ENCODE results near the gene PTPRE. TPM values are rescaled to one million over a fixed set of nuclear protein-coding genes. Genes with fewer than 3 reads are reported as not detected.

The PTPRE gene
- polyA plus RNA-seq, 1 of the 3 experiments (the other 2 are of a cell fraction) = 11.8 TPM

DNA sequence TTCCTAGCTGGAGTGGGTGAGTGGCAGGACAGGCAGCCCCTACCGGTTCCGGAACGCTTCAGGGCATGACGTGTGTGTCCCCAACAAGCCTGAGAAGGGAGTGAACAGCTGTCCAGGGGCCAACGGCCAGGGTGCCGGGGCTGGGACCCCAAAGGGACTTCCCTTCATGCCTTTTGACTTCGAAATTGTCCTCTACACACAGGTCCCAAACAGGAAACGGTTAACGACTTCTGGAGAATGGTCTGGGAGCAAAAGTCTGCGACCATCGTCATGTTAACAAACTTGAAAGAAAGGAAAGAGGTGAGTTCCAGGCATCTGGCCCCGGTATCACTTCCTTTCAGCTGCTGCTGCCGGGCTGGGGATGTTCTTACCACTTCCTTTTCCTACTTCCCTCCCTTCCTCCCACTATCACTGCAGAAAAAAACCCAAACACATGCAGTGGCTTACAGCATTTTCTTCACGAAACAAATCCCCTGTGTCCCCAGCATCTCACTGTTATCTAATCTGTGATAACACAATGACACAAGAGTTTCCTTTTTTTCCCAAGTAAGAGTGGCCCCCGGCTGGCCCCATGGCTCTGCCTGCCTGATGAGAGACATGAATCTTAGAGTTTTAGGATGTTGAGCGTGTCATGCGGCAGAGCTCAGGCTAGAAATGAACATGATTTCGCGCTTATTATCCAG lies 156.1 kb downstream of the PTPRE start:
- H3K36me3 ChIP-seq (replicated peaks in 1 of 2; ENCODE audit: control insufficient read depth in 1 of 2, insufficient read depth in 2 of 2, low read length in 1 of 2) = peaks cover 0 to 22% of the 10 kb centered on the region in 2 experiments
- no peaks in the 10 kb centered on the region for H3K9me2 ChIP-seq
- H3K27ac ChIP-seq (ENCODE audit: low read depth in 2 of 2, low read length in 1 of 2) = no peak overlapping the region
- H3K4me3 ChIP-seq (ENCODE audit: low read depth in 2 of 2, low read length in 1 of 2) = no peak overlapping the region
- no peak overlapping the region for H3K9ac ChIP-seq
- H3K4me2 ChIP-seq = no peak overlapping the region
- no peaks in the 10 kb centered on the region for H4K20me1 ChIP-seq (ENCODE audit: insufficient read depth)
- H2AFZ ChIP-seq (ENCODE audit: low read depth) = no peak overlapping the region
- H3F3A ChIP-seq (replicated peaks; ENCODE audit: insufficient read depth) = peaks cover 4% of the 10 kb centered on the region
- POLR2A ChIA-PET = no interaction called here
- H3K27me3 ChIP-seq (ENCODE audit: insufficient read depth) = no peaks in the 10 kb centered on the region
- 81% methylated on average over 15 of the region's 19 CpGs for WGBS (ENCODE audit: low lambda C conversion rate)
- H3K9me3 ChIP-seq = no peaks in the 10 kb centered on the region
- no peak for TF ChIP-seq JUND (IDR thresholded peaks at IDR 0.05)
- TF ChIP-seq, protein P1, sequence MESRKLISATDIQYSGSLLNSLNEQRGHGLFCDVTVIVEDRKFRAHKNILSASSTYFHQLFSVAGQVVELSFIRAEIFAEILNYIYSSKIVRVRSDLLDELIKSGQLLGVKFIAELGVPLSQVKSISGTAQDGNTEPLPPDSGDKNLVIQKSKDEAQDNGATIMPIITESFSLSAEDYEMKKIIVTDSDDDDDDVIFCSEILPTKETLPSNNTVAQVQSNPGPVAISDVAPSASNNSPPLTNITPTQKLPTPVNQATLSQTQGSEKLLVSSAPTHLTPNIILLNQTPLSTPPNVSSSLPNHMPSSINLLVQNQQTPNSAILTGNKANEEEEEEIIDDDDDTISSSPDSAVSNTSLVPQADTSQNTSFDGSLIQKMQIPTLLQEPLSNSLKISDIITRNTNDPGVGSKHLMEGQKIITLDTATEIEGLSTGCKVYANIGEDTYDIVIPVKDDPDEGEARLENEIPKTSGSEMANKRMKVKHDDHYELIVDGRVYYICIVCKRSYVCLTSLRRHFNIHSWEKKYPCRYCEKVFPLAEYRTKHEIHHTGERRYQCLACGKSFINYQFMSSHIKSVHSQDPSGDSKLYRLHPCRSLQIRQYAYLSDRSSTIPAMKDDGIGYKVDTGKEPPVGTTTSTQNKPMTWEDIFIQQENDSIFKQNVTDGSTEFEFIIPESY (IDR thresholded peaks at IDR 0.05; ENCODE audit: borderline replicate concordance, low read depth) = no peak
- no peak for TF ChIP-seq NFIC (IDR thresholded peaks at IDR 0.05; ENCODE audit: borderline replicate concordance)
- no peak for TF ChIP-seq FOXM1 (IDR thresholded peaks at IDR 0.05; ENCODE audit: low read depth)
- no peak for TF ChIP-seq GATA2 (CRISPR knock-in tag; IDR thresholded peaks at IDR 0.05)
- no peak for TF ChIP-seq NRF1 (IDR thresholded peaks at IDR 0.05; ENCODE audit: low read depth, low read length)
- no peak for TF ChIP-seq FOSL2 (IDR thresholded peaks at IDR 0.05; ENCODE audit: borderline replicate concordance, low read depth)
- no peak for TF ChIP-seq POLR2AphosphoS5 (IDR thresholded peaks at IDR 0.05; ENCODE audit: low read depth, low read length)
- no peak for TF ChIP-seq USF2 (IDR thresholded peaks at IDR 0.05; ENCODE audit: borderline replicate concordance, low read depth, low read length)
- TF ChIP-seq USF1 (IDR thresholded peaks at IDR 0.05; ENCODE audit: borderline replicate concordance, low read depth) = no peak
- TF ChIP-seq RAD21 (IDR thresholded peaks at IDR 0.05; ENCODE audit: low read length) = no peak
- no peaks in the 10 kb centered on the region for H3K79me2 ChIP-seq (ENCODE audit: insufficient read depth)
- no peak for DNase-seq
- CTCF ChIA-PET = interaction anchor here (0.7 to 3.0 kb wide), 12 partner anchors 15 to 347 kb away, joined by 3 to 13 read pairs (median 4); partner anchors contain the start of gene PTPRE
- H3K4me1 ChIP-seq (ENCODE audit: control insufficient read depth in 1 of 2, insufficient read depth in 2 of 2, low read depth in 1 of 2, low read length in 1 of 2) = peaks cover 0 to 3% of the 10 kb centered on the region in 2 experiments; a peak in 1 of 4 replicates

DNA sequence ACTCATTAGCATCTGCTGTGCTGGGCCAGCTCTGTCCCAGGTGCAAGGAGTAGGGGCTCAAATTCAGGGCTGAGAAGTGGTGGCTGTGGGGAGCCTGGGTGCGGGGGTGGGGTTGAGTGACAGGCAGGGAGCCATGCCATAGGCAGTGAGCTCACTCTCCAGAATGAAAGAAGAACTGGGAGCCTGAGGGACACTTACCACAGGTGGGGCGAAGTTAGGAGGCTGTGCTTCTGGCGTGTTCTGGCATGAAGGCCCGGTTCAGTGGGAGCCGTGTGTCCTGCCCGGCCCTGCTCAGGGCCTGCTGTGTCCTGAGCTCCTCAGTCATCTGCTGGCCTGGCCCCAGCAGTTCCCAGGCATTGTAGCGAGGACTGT lies 156.8 kb downstream of the PTPRE start:
- H3K27me3 ChIP-seq (ENCODE audit: insufficient read depth) = no peaks in the 10 kb centered on the region
- no peak overlapping the region for H3K4me3 ChIP-seq (ENCODE audit: low read depth in 2 of 2, low read length in 1 of 2)
- peaks cover 4% of the 10 kb centered on the region for H3F3A ChIP-seq (replicated peaks; ENCODE audit: insufficient read depth)
- no peak overlapping the region for H3K4me2 ChIP-seq
- DNase-seq = no peak
- peaks cover 0 to 3% of the 10 kb centered on the region in 2 experiments; a peak in 1 of 4 replicates for H3K4me1 ChIP-seq (ENCODE audit: control insufficient read depth in 1 of 2, insufficient read depth in 2 of 2, low read depth in 1 of 2, low read length in 1 of 2)
- no peak overlapping the region for H3K27ac ChIP-seq (ENCODE audit: low read depth in 2 of 2, low read length in 1 of 2)
- H3K9me2 ChIP-seq = no peaks in the 10 kb centered on the region
- no peaks in the 10 kb centered on the region for H3K9me3 ChIP-seq
- H4K20me1 ChIP-seq (ENCODE audit: insufficient read depth) = no peaks in the 10 kb centered on the region
- TF ChIP-seq RXRA (IDR thresholded peaks at IDR 0.05; ENCODE audit: borderline replicate concordance, low read depth) (no peak), JUND (IDR thresholded peaks at IDR 0.05) (no peak), RCOR1 (IDR thresholded peaks at IDR 0.05; ENCODE audit: low read length) (no peak), ELF1 (IDR thresholded peaks at IDR 0.05) (no peak), PBX3 (IDR thresholded peaks at IDR 0.05) (no peak), FOSL2 (IDR thresholded peaks at IDR 0.05; ENCODE audit: borderline replicate concordance, low read depth) (no peak), GABPA (IDR thresholded peaks at IDR 0.05; ENCODE audit: low read depth) (no peak), NRF1 (IDR thresholded peaks at IDR 0.05; ENCODE audit: low read depth, low read length) (no peak), TAF1 (IDR thresholded peaks at IDR 0.05; ENCODE audit: borderline replicate concordance, low read depth, low read length) (no peak), FOXM1 (IDR thresholded peaks at IDR 0.05; ENCODE audit: low read depth) (no peak), FOXJ3 (CRISPR knock-in tag; IDR thresholded peaks at IDR 0.05) (no peak), MXI1 (IDR thresholded peaks at IDR 0.05; ENCODE audit: low read depth, low read length) (no peak), RFX5 (IDR thresholded peaks at IDR 0.05; ENCODE audit: low read length) (no peak), MEF2A (IDR thresholded peaks at IDR 0.05; ENCODE audit: borderline replicate concordance, low read depth) (no peak)
- TF ChIP-seq, protein P1 (IDR thresholded peaks at IDR 0.05; ENCODE audit: borderline replicate concordance, low read depth) = no peak
- ChIA-PET POLR2A (interaction anchor here (0.6 kb wide), 1 partner anchor 218 kb away, joined by 3 read pairs; no protein-coding TSS in a partner anchor), CTCF (interaction anchor here (0.9 to 3.0 kb wide), 9 partner anchors 15 to 348 kb away, joined by 3 to 12 read pairs (median 4); partner anchors contain the start of gene PTPRE)
- H3K36me3 ChIP-seq (replicated peaks in 1 of 2; ENCODE audit: control insufficient read depth in 1 of 2, insufficient read depth in 2 of 2, low read length in 1 of 2) = peaks cover 0 to 23% of the 10 kb centered on the region in 2 experiments
- 96% methylated on average over 6 of the region's 7 CpGs for WGBS (ENCODE audit: low lambda C conversion rate)
- H3K79me2 ChIP-seq (ENCODE audit: insufficient read depth) = no peaks in the 10 kb centered on the region
- no peak overlapping the region for H3K9ac ChIP-seq
- H2AFZ ChIP-seq (ENCODE audit: low read depth) = no peak overlapping the region
